Choroid plexus epithelial cell (primary cell): Measurements from ENCODE around the gene CCDC178.

Experiments used
- DNase-seq: peaks from one replicate; pipeline ENCODE4 v3.0.0-alpha.2; 2010; ENCODE audit warnings: low read depth
- H3K4me3 ChIP-seq: 2 replicates; pipeline ENCODE4 v1.5.1; 2011; ENCODE audit warnings: low read depth, mild to moderate bottlenecking, control low read depth, low read length, moderate library complexity
- TF ChIP-seq, protein P1 (sequence below): conservative IDR thresholded peaks from 2 replicates; pipeline ENCODE4 v1.5.1; 2011; ENCODE audit warnings: low read depth, mild to moderate bottlenecking, control low read depth, inconsistent platforms, low read length, moderate library complexity

CCDC178 gene

DNA sequence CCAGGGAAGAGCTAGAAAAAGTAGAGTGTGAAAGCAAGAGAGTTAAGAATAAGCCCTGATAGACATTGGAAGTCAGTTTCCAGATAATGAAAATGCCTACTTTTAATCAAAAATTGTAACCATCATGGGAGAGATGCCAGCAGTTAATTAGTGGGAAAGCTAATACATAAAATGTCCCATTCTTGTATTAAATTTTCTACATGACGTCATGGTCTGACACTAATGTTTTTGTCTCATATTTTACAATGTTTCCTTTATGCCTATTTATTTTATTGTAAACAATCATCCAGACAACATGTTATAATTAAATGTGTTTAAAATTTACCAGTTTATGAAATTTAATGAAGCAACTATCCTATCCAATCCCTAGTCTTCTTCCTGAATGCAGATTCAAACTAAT is 26.3 kb upstream of the CCDC178 start:
- no peak overlapping the region for H3K4me3 ChIP-seq
- no peak for DNase-seq
- TF ChIP-seq, protein P1, sequence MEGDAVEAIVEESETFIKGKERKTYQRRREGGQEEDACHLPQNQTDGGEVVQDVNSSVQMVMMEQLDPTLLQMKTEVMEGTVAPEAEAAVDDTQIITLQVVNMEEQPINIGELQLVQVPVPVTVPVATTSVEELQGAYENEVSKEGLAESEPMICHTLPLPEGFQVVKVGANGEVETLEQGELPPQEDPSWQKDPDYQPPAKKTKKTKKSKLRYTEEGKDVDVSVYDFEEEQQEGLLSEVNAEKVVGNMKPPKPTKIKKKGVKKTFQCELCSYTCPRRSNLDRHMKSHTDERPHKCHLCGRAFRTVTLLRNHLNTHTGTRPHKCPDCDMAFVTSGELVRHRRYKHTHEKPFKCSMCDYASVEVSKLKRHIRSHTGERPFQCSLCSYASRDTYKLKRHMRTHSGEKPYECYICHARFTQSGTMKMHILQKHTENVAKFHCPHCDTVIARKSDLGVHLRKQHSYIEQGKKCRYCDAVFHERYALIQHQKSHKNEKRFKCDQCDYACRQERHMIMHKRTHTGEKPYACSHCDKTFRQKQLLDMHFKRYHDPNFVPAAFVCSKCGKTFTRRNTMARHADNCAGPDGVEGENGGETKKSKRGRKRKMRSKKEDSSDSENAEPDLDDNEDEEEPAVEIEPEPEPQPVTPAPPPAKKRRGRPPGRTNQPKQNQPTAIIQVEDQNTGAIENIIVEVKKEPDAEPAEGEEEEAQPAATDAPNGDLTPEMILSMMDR = no peak

DNA sequence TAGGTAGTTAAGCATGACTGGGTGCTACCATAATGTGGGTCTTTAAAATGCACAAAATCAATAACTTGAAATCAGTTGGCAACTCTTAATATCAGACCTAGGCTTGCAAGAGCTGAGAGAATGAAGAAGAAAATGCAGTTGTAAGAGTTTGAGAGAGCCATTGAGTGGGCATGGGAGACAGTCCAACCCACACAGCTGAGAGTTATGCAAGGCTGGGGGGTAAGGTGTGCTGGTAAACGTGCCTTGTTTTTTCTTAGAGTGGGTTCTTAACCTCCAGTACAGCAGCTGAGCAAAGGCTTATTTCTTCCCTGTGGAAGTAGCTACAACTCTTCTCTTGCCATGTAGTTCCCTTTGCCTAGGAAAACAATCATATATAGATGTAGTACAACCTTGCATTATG is 20.2 kb upstream of the CCDC178 start:
- TF ChIP-seq, protein P1 = no peak
- H3K4me3 ChIP-seq = no peak overlapping the region
- no peak for DNase-seq

DNA sequence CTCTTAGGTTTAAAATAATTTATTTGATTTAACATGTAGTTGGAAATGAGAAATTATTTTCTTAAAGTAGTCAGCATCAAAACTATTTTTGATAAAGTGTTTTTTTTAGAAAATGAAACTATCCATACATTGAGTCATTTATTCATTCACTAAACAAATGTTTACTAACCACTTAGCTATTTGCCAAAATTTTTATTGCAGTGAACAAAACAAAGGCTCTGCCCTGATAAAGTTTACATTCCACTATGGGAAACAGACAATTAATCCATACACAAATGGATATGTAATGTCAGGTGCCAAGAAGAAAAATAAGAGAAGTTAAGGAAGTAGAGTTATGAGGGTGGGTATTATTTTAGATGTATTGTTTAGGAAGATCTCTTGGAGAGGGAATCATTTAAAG is 19.1 kb upstream of the CCDC178 start:
- no peak overlapping the region for H3K4me3 ChIP-seq
- TF ChIP-seq, protein P1 = no peak
- DNase-seq = no peak

DNA sequence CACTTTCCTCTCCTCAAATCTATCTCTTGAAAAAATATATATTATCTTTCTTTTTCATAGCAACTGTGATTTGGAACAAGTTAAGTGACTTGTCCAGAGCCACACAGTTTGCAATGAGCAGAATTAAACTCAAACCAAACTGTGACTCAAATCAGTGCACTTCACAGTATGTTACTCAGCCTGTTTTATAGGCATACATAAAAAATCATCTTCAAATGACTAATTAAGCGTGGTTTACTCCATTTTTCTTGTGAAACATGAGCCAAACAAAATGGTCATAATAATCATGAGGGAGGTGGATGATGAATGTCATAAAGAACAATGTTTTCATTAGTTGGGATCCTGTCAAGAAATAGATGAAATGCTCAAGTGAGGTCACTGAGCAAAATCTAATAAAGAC is 6.1 kb upstream of the CCDC178 start:
- no peak for DNase-seq
- H3K4me3 ChIP-seq = no peak overlapping the region
- TF ChIP-seq, protein P1 = no peak

DNA sequence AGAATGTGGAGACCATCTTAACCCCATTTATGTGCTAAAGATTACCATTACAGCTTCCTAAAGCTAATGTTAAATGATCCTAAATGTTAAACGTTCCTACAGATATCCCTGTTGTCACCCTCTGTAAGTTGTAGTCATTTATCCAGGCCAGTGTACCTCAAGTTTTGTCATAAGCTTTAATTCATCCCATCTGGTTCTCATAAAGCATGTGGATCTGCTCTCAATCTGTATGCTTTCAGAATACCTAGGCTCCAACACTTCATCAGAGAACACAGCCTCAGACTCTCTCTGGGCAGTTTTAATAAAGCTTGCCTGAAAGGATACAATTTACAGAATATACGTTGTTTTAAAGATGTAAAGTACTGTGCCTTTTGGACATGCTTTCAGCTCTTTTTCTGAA is 4.2 kb upstream of the CCDC178 start:
- DNase-seq = no peak
- no peak overlapping the region for H3K4me3 ChIP-seq
- TF ChIP-seq, protein P1 = no peak

DNA sequence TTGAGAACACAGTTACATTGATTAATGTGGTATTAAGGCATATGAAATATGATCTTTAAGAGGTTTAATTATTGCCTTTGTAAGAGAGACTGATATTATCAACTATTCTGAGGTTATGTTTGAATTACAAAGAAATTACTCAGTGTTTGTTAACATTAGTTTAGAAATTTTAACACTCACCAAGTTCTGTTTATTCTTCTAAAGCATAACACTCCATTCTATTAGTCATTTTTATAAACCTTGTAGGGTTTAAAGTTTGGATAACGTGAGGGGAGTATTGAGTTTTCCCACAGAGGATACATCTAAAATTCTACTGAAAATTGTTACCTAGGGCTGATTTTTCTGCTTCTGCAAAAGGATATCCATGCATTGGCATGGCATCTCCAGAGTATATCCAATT is 7.7 kb downstream of the CCDC178 start:
- DNase-seq = no peak
- TF ChIP-seq, protein P1 = no peak
- no peak overlapping the region for H3K4me3 ChIP-seq

DNA sequence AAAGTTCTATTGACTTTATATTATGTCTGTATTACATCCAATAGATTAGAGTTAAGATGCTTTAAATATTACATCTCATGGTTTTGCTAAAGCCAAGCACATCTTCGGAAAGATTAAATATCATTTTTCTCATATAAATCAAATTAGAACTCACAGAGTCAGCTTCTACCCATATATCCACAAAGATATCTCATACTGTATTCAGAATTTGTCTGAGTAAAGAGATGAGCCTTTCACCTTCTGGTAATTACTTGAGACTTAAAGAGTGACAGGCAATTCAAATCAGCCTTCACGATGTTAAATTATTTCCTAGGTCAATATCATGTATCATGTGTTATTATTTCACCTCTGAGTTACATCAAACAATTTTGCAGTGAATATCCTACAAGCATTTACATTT is 13.0 kb downstream of the CCDC178 start:
- TF ChIP-seq, protein P1 = no peak
- no peak overlapping the region for H3K4me3 ChIP-seq
- no peak for DNase-seq
